LNCAP (cell line): ENCODE measurements around the gene SIN3B.

Experiments
- TF ChIP-seq, protein P1 (sequence below): fragments of 450-650 bp; IDR thresholded peaks from 2 replicates; pipeline ENCODE4 v1.5.1; 2017; ENCODE audit warnings: mild to moderate bottlenecking

The SIN3B gene

GRCh38 chr19:16829010-16829821, at the start of gene SIN3B:
SIN3B (plus strand) TSS chr19:16829398; CDS start chr19:16829421, 23 bp downstream.
- TF ChIP-seq, protein P1, sequence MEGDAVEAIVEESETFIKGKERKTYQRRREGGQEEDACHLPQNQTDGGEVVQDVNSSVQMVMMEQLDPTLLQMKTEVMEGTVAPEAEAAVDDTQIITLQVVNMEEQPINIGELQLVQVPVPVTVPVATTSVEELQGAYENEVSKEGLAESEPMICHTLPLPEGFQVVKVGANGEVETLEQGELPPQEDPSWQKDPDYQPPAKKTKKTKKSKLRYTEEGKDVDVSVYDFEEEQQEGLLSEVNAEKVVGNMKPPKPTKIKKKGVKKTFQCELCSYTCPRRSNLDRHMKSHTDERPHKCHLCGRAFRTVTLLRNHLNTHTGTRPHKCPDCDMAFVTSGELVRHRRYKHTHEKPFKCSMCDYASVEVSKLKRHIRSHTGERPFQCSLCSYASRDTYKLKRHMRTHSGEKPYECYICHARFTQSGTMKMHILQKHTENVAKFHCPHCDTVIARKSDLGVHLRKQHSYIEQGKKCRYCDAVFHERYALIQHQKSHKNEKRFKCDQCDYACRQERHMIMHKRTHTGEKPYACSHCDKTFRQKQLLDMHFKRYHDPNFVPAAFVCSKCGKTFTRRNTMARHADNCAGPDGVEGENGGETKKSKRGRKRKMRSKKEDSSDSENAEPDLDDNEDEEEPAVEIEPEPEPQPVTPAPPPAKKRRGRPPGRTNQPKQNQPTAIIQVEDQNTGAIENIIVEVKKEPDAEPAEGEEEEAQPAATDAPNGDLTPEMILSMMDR = no peak

DNA sequence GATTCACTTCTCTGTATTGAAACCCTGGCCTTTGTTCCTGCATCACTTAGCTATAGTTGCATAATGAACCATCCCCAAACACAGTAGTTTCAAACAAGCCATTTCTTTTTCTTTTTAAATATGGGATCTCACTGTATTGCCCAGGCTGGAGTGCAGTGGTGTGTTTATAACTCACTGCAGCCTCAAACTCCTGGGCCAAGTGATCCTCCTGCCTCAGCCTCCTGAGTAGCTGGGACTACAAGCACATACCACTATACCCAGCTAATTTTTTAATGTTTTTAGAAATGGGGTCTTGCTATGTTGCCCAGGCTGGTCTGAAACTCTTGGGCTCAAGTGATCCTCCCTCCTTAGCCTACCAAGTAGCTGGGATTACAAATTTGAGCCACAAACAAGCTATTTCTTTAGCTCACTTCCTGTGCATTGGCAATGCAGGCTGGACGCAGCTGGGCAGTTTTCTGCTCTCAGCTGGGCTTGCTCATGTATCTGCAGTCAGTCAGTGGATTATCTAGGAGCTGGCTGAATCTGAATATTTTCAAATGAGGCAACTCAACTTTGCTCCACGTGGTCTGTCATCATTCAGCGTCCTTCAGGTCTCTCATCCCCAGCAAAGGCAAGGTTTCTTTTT, 49.5 kb upstream of the SIN3B start:
- TF ChIP-seq, protein P1 = no peak

DNA sequence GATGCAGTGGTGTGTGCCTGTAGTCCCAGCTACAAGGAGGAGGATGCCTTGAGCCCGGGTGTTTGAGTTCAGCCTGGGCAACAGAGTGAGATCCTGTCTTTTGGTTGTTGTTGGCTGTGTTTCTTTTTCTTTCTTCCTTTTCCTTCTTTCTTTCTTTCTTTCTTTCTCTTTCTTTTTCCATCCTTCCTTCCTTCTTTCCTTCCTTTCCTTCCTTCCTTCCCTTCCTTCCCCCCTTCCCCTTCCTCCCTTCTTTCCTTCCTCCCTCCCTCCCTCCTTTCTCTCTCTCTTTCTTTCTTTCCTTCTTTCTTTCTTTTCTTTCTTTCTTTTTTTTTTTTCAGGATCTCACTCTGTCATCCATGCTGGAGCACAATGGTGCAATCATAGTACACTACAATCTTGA, 46.5 kb upstream of the SIN3B start:
- TF ChIP-seq, protein P1 = no peak

DNA sequence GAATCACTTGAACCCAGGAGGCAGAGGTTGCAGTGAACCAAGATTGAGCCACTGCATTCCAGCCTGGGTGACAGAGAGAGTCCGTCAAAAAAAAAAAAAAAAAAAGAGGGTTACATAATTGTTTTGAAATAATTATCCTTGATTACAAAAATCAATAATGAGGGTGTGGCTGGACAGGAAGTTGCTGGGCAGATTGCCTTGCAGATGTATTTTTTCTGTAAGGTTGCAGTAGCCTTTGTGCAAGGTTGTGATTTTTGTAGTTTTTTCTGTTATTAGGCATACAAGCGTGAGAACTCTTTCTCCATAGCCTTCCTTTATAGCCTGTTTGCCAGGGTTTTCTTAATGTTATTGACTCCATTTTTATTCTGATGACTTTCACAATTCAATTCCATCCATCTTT, 40.7 kb upstream of the SIN3B start:
- TF ChIP-seq, protein P1 = no peak

- TF ChIP-seq, protein P1 = no peak
These were observed 40.0 kb upstream of the SIN3B start for GRCh38 chr19:16789238-16789637.

- TF ChIP-seq, protein P1 = no peak
These were observed 39.1 kb upstream of the SIN3B start for GRCh38 chr19:16790051-16790450.

GRCh38 chr19:16791942-16792341, 37.3 kb upstream of the SIN3B start:
- TF ChIP-seq, protein P1 = no peak
